Measurements from ENCODE around the gene RAB18. TPM values are rescaled to one million over a fixed set of nuclear protein-coding genes. Genes with fewer than 3 reads are reported as not detected.

RAB18 gene
- total RNA-seq, 1 experiment from 2014 or later = 89.4 TPM

DNA sequence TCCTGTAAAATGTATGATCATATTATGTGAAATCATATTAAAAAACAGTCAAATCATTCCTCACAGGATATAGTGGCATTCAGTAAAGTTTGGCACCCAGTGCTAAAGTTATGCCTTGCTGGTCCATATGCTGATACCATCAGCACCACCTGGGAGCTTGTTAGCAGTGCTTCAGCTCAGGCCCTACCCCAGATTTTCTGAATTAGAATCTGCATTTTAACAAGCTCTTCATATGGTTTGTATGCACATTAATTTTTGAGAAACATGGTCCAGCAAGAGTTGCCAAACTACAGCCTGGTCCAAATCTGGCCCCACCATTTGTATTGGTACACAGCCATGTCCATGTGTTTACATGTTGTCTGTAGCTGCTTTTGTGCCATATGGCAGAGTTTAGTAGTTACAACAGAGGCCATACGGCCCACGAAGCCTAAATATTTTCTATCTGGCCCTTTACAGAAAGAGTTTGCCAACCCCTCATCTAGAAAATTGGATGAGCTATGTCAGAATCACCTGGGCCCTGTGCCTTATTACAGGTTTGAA, 30.1 kb downstream of the RAB18 start:
- H3K4me2 ChIP-seq (ENCODE audit: insufficient read depth, insufficient read length, low read length) = no peak overlapping the region
- no peak overlapping the region for H2BK20ac ChIP-seq (ENCODE audit: low read depth, low read length, poor library complexity, severe bottlenecking)
- no peak overlapping the region for H2BK12ac ChIP-seq (ENCODE audit: insufficient read length, low read depth, low read length)
- no peak overlapping the region for H3K4ac ChIP-seq (ENCODE audit: low read depth, low read length)
- WGBS (ENCODE audit: extremely low coverage, insufficient read length, low lambda C conversion rate) = no CpG with 5 or more reads among the region's 2 CpGs
- H3T11ph ChIP-seq (ENCODE audit: low read length) = no peak overlapping the region
- H3K14ac ChIP-seq (ENCODE audit: insufficient read depth, low read length) = no peak overlapping the region
- H2BK15ac ChIP-seq (ENCODE audit: low read depth, low read length) = no peak overlapping the region
- H3K79me2 ChIP-seq (ENCODE audit: insufficient read depth, low read length) = no peaks in the 10 kb centered on the region
- no peak overlapping the region for H2AK5ac ChIP-seq (ENCODE audit: insufficient read length, low read length)
- no peak overlapping the region for H2BK5ac ChIP-seq (ENCODE audit: insufficient read length, low read length)
- H3K4me1 ChIP-seq (ENCODE audit: insufficient read depth, low read length) = peaks cover 2% of the 10 kb centered on the region; the same call in 1 of the 2 replicates
- no peak overlapping the region for H4K8ac ChIP-seq (replicated peaks; ENCODE audit: insufficient read length, low read depth, low read length)
- H3K79me1 ChIP-seq (ENCODE audit: insufficient read depth, low read depth, low read length, poor library complexity, severe bottlenecking) = no peaks in the 10 kb centered on the region
- no peaks in the 10 kb centered on the region for H4K20me1 ChIP-seq (ENCODE audit: control insufficient read depth, insufficient read depth, insufficient read length)
- no peak for TF ChIP-seq CTCF (conservative IDR thresholded peaks at IDR 0.05)
- Mint-ChIP-seq H3K27ac (no peak overlapping the region), H3K9me3 (no peaks in the 10 kb centered on the region), H3K4me3 (no peak overlapping the region), H3K27me3 (ENCODE audit: low read depth) (no peaks in the 10 kb centered on the region), H3K4me1 (peaks cover 10 to 12% of the 10 kb centered on the region in 2 experiments), H3K36me3 (ENCODE audit: insufficient read depth in 1 of 3, low read depth in 3 of 3) (peaks cover 0 to 18% (median 14%) of the 10 kb centered on the region in 3 experiments; a peak in 5 of 7 replicates)
- H3K9me3 ChIP-seq (ENCODE audit: control insufficient read depth, low read depth, low read length) = no peaks in the 10 kb centered on the region
- H3K18ac ChIP-seq (ENCODE audit: insufficient read length, low read depth, low read length) = no peak overlapping the region
- H4K5ac ChIP-seq (ENCODE audit: insufficient read length, low read depth, low read length) = no peak overlapping the region
- no peak overlapping the region for H3K27ac ChIP-seq (ENCODE audit: insufficient read length, low read depth, low read length)
- H3K56ac ChIP-seq (ENCODE audit: insufficient read length, low read depth, low read length) = no peak overlapping the region
- no peak overlapping the region for H2AFZ ChIP-seq (ENCODE audit: low read length)
- H4K91ac ChIP-seq (ENCODE audit: insufficient read length, low read depth, low read length) = no peak overlapping the region
- DNase-seq = no peak
- H3K23ac ChIP-seq (ENCODE audit: insufficient read length, low read depth, low read length) = no peak overlapping the region
- H3K27me3 ChIP-seq (ENCODE audit: insufficient read depth, low read length) = no peaks in the 10 kb centered on the region
- H3K23me2 ChIP-seq (ENCODE audit: insufficient read length, low read depth, low read length, poor library complexity, severe bottlenecking) = no peaks in the 10 kb centered on the region
- H3K9ac ChIP-seq (ENCODE audit: extremely low read depth, insufficient read length, low read length) = no peak overlapping the region
- no peak overlapping the region for H2BK120ac ChIP-seq (ENCODE audit: low read depth, low read length, poor library complexity, severe bottlenecking)
